NAMALWA (cell line): ENCODE measurements around the gene RNF130.
"Not testable (repeated sequence)": the region's sequence is repeated elsewhere in the genome, so short reads cannot be mapped to it uniquely, and the experiment has no call there.

Experiments used
- DNase-seq: peaks from one replicate; pipeline ENCODE4 v3.0.0-alpha.2; 2015; ENCODE audit warnings: low spot score

The RNF130 gene

DNA sequence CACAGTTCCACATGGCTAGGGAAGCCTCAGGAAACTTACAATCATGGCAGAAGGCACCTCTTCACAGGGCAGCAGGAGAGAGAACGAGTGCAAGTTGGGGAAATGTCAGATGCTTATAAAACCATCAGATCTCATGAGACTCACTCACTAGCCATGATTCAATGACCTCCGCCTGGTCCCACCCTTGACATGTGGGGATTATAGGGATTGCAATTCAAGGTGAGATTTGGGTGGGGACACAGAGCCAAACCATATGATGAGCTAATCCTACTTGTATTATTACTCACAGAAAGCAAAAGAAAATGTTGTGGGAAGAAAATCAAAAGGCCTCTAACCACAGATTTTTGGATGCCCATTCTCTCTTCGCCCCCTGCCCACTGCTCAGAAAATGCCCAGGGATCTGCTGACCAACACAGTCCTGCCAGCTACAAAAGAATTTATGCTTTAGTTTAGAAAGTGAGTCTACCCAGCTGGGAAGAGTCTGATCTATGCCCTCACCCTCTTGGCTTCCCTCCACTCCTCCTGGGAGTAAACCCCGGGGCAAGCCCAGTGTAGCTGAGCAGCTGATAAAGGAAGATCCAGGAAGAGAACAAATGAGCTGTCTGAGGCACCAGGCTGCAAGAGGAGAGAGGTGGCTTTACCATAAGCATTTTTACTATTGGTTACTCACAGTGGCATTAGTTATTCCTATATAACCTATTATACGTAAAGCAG, 53.1 kb downstream of the RNF130 start:
- DNase-seq: no peak

DNA sequence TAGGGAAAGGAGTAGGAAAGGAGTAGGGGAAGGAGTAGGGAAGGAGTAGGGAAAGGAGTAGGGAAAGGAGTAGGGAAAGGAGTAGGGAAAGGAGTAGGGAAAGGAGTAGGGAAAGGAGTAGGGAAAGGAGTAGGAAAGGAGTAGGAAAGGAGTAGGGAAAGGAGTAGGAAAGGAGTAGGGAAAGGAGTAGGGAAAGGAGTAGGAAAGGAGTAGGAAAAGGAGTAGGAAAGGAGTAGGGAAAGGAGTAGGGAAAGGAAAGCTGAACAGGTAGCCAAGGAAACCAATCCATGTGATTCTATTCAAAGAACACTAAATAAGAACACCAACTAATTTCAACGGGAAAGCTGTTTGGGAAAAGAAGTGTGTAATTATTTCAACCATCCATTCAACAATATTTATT, 56.0 kb downstream of the RNF130 start:
- DNase-seq: not testable (repeated sequence)

DNA sequence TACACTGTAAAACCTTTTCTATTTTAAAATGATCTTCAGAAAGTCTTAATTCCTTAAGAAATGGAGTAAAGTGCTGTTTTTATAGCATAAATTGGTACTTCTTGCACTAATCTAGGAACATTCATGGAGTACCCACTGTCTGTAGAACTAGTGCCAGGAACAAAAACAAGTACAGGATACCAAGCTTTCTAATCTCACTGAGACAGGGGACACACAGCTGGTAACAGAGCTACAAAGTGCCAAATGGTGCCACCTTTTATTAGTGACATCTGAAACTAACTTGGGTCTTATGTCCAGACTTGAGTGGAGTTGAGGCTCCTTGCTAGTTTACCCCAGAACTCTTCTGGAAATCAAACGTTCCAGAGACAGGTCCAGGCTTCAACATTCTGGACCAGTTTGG, 57.9 kb downstream of the RNF130 start:
- no peak for DNase-seq

DNA sequence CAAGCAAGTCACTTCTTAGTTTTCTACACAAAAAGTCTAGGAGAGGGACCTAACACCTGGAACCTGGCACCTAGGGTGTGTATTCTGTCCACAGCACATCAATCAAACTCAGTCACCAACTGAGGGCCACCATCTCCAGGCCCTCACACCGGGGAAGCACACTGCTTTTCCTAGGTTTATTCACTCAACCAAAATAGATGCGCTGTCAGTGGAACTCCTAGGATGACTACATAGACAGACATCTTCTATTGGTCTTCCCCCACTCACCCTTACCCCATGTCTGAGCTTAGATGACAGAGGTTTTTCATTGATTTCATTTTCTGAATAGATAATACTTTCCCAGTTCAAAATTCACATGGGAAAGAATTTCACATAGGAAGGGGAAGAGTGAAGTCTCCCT, 59.2 kb downstream of the RNF130 start:
- no peak for DNase-seq

DNA sequence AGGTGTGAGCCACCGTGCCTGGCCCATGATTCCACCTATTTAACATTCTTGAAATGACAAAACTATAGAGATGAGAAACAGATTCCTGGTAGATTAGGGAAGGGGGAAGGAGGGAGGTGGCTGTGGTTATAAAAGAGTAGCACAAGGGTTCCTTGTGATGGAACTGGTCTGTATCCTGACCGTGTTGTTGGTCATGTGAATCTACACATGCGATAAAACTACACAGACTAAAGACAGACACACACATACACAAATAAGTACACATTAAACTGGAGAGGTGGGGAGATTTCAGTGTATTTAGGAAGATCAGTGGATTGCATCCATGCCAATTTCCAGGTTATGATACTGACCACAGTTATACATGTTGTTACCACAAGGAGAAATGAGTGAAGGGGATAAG, 60.9 kb downstream of the RNF130 start:
- DNase-seq: no peak

DNA sequence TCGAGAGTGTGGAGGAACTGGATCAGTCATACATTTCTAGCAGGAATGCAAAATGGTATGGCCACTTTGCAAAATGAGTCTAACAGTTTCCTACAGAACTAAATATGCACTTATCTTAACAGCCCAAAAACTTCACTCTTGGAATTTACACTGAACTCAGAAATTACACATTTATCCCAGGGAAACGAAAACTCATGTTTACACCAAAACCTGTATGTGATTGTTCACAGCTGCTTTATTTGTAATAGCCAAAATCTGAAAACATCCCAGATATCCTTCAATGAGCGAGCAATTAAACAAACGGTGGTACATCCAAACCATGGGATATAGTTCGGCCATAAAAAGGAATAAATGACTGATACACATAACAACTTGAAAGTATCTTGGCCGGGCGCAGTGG, 62.0 kb downstream of the RNF130 start:
- DNase-seq: no peak

DNA sequence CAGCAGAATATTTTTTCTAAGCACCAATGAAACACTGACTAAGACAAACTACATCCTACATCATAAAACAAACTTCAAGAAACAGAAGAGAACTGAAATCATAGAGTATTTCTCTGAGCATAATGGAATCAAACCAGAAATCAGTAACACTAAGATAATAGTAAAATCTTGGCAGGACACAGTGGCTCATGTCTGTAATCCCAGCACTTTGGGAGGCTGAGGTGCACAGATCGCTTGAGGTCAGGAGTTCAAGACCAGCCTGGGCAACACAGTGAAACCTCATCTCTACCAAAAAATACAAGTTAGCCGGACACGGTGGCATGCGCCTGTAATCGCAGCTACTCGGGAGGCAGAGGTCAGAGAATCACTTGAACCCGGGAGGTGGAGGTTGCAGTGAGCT, 63.1 kb downstream of the RNF130 start:
- DNase-seq: no peak

DNA sequence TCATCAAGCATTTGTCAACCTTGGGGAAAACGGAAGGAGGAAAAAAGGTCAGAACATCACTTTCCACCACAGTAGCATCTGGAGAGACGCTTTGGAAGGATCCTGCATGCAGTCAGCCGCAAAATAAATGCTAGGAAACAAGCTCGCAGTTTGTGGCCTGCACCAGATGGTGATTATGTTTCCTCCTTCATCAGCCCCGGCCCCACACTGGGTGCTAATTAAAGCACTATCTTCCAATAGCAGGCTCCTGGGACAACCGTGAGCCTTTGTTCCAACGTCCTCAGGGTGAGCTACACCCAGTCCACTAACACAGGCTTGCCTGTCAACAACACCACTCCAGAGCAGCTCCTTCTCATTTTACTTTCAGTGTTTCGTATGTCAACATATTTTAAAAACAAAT, 64.0 kb downstream of the RNF130 start:
- no peak for DNase-seq

DNA sequence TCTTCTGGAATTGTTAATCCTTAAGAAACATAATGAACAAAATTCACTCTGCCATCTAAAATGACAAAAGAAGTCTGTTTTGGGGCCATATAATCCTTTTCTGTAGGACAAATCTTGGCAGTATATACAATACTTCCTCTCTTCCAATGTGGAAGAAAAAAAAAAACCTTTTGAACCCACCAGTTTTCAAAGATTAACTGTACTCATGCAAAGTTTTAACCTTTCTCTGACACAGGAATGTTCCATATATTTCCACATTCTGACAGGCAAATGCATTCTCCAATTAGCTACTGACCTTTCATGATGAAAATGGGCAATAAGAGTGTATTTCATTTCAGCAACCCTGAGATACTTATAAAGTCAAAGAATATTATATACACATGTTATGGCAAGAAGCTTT, 65.4 kb downstream of the RNF130 start:
- DNase-seq: no peak

DNA sequence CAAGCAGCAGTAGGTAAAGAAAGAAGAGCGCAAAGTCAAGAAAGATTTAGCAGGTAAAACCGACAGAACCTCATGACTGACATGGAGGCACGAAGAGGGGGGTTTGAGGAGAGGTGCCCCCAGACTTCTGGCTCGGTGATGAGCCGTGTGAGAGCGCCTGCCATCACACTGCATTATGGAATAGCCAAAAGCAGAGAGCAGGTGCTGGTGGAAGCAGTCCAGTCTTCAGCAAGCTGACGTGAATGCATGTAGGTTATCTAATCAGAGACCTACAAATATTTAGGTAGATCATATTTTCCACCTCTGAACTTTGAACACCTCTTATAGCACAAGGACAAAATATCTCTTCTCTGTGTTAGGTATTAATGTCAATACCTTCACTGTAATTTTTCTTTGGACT, 68.4 kb downstream of the RNF130 start:
- no peak for DNase-seq

DNA sequence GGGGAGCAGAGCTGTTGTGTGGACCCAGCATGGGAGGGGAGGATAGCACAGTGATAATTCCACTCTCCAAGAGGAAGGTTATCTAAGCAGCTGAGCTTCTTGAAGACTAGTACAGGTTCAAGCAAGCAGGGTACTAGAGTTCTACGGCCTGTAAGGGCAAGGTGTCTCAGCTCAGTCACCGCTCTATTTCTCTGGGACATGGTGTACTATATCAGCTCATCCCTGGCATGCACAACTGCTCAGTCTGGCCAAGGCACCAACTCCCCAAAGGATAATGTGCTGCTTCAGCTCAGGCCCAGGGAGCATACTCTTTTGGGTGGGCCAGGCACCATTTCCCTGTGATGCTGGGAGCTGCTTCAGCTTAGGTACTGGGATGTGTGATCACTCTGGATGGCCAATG, 69.8 kb downstream of the RNF130 start:
- DNase-seq: no peak

DNA sequence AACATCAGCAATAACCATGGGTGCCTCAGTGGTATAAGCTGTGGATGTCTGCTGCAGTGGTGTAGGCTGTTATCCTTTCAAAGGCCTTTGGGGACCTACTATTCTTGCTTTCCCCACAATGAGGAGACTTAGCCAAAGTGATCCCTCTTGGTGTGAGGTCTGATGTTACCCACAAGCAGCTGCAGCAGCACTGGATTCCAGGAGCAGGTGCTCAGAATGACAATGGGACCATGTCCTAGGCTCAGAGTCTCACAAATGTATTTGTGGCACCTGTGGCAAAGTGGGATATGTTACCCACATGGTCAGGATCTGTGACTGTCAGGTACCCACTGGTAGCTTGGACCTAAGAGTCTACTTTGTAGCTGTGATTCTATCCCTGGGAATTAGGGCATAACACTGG, 70.4 kb downstream of the RNF130 start:
- no peak for DNase-seq

DNA sequence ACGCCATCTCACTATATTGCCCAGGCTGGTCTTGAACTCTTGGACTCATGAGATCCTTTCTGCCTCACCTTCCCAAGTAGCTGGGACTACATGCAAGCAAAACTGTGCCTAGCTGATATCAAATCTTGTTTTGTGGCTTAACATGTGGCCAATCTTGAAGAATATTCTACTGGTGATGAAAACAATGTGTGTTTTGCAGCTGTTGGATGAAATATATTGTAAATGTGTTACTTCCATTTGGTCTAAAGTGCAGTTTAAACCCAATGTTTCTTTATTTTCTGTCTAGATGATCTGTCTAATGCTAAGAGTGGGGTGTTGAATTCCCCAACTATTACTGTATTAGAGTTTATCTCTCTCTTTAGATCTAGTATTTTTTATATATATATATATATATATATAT, 73.1 kb downstream of the RNF130 start:
- DNase-seq: no peak

DNA sequence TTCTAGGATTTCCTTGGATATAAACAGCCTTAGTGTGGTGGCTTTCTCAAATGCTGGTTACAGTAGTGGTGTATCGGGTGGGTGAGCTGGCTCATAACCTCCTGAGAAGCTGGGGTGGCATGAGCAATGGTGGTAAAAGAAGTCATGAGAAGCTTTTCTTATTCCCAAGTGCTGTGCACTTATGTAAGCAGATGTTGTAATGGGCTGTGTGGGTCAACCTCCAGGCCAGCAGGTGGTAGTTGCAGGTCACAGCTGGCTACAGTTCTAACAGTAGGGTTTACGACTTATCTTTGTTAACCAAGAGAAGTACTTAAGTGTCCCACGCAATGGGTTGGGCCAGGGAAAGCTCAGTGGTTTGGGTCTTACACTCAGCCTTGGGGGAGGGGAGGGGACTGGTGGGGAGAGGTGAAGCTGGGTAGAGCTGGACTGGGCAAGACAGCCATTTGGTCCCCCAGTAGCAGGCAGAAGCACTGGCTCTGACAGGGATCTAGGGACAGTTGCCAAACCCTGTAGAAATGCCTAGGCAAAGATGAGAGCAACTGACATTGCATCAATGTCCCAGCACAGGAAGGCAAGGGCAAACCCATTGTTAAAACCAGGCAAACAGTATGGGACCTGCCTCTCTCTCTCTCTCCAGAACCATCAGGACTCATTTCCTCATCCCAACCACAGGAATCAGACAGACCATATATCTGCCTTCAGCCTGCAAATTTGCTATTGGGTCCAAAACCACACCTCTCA, 76.8 kb downstream of the RNF130 start:
- DNase-seq: no peak

DNA sequence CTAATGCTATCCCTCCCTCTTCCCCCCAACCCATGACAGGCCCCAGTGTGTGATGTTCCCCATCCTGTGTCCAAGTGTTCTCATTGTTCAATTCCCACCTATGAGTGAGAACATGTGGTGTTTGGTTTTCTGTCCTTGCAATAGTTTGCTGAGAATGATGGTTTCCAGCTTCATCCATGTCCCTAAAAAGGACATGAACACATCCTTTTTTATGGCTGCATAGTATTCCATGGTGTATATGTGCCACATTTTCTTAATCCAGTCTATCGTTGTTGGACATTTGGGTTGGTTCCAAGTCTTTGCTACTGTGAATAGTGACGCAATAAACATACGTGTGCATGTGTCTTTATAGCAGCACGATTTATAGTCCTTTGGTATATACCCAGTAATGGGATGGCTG, 78.7 kb downstream of the RNF130 start:
- DNase-seq: not testable (repeated sequence)

DNA sequence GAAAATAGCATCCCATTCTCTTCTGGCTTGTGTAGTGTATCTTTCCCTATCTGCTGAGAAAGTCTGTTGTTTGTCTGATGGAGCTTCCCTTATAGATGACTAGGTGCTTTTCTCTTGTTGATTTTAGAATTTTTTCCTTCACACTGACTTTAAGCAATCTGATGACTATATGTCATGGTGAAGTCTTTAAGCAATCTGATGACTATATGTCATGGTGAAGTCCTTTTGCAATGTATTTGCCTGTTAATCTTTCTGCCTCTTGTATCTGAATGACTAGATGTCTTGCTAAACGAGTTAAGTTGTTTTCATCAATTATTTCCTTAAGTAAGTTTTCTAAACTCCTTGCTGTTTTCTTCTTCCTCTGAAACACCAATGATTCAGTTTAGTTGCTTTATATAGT, 80.5 kb downstream of the RNF130 start:
- no peak for DNase-seq

DNA sequence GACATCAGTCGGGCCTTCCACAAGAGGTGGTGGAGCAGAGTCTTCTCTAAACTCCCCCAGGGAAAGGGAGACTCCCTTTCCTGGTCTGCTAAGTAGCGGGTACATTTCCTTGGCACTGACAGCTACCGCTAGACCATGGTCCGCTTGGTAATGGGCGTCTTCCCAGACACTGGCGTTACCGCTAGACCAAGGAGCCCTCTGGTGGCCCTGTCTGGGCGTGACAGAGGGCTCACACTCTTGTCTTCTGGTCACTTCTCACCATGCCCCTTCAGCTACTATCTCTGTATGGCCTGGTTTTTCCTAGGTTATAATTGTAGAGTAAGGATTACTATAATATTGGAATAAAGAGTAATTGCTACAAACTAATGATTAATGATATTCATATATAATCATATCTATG, 81.0 kb downstream of the RNF130 start:
- DNase-seq: not testable (repeated sequence)

DNA sequence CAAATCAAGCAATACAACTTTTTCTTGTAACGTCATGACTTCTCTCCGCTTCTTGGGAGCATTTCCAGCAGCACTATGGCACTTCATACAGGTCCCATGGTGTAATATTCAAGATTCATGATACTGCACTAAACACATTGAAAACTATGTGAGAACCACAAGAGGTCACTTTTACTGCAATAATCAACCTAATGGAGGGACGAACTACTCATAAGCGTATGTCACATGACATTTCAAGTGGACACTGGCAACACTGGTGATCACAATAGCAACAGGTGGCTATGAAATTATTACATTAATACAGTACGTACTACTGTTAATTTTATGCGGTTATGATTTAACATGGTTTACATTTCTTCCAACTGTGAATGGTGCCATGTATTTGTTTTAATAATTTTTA, 85.2 kb downstream of the RNF130 start:
- DNase-seq: no peak

DNA sequence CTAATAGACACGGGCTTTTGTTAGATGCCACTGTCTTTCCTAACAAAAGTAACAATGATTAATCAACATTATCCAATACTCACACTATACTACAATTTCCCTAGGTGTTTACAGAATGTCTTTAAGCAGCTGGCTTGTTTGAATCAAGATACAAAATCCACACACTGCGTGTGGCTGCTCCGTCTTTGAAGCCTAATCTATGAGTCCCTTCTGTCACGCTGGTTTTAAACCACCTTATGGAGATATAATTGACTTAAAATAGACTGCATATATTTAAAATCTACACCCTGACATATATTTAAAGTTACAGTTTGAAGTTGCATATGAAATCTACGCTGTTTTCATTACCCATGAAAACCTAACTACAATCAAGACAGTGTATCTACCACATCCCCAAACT, 89.9 kb downstream of the RNF130 start:
- DNase-seq: no peak

DNA sequence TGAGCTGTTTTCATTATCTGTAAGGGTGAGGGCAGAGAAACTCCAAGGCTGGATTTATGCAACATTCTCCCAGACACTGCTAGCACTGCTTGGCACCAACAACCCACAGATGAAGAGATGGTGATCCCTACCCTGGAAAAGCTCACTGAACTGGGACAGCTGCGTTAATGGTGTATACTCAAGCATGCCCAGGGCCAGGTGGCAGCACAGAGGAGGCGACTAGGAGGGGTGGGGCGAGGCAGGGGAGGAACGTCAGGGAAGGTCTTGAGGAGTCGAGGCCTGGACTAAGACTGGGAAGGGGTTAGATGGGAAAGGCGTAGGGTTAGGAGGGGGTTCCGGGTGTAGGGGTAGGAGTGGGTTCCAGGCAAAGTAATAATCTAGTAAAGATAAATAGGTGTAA, 90.8 kb downstream of the RNF130 start:
- DNase-seq: no peak

DNA sequence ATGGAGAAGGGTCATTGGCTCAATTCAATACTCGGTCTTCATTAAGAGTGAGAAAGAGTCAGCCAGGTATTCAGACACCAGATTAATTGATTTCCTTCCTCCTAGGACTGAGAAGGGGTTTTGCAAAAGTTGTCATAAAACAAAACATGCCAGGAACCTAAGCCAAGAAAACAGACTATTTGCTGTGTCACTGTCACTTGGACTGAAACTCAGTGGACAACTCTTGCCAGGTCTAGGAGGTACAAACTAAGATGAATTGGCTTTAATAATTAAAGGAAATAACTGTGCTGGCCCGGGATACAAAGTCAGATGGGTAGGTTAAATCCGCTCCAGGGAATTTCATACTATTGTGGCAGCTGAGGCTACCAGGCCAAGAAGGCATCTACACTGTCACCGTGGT, 92.8 kb downstream of the RNF130 start:
- no peak for DNase-seq

DNA sequence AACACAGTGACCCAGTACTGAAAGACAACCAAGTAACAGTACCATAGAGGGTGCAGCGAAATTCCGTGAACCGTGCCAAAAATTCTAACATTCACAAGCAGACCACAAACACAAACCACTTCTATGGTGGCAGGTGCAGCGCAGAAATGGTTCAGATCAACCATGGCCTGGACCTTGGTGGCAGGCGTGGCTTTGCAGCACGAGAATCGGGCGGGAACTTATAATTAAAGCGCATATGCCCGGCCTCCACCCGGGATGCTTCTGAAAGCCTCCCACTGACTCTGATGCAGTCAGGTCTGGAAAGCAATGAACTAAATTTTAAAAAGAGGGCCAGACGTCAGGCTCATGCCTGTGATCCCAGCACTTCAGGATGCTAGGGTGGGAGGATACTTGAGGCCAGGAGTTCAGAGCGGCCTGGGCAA, 95.8 kb downstream of the RNF130 start:
- no peak for DNase-seq

DNA sequence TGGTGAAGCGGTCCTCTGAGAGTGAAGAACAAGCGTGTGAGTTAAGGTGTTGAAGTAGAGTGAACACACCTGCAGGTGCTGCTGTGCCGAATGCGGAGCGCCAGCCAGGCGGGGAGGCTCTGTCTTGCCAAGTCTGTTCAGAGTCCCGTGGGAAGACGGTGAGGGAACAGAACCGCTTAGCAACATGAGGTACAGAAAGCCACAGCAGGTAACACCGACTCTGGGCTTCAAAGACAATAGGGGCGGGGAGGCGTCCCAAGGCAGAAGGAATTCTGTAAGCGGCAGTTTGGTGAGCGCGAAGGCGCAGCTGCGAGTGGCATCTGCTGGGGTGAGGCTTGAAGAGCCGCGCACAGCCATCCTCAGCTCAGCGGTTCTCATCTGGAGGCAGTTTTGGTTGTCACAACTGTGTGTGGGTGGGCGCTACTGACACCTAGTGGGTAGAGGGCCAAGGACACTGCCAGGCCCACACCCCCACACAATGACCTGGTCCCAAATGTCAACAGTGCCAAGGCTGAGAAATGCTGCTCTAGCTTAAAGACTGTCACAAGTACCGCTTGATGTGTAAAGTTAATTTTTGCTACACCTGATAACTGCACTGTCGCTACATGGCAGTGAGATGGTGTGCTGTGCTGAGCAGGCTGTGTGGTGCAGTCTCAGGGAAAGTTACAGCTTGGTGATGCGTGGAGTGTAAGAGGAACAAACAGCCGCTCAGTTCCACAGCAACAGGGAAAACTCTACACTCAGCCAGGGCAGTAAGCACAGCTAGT, 96.4 kb downstream of the RNF130 start:
- DNase-seq: peak; percentile 85
